ENCODE data around the gene CCT6A.
"Not testable (repeated sequence)": the region's sequence is repeated elsewhere in the genome, so short reads cannot be mapped to it uniquely, and the experiment has no call there.

Gene CCT6A

GRCh38 chr7:56051339-56052191 lies at the start of gene CCT6A, which contains the start of gene PSPH:
Gene CCT6A, plus strand, starts transcription at chr7:56051765. Its CDS starts 84 bp downstream, at chr7:56051849.
Gene PSPH, minus strand, starts transcription at chr7:56051444. Its CDS starts 30,232 bp downstream, at chr7:56021212.
- in situ Hi-C loops (cut with MboI; ENCODE audit: low sequenced_read_pairs), result no loop called here

- in situ Hi-C loops (cut with MboI; ENCODE audit: low sequenced_read_pairs), result loop anchor here (10.0 kb wide), 1 partner anchor 71 kb away; no protein-coding TSS in a partner anchor
Measured at GRCh38 chr7:56003749-56004148, 47.8 kb upstream of the CCT6A start.

- in situ Hi-C loops (cut with MboI; ENCODE audit: low sequenced_read_pairs), result loop anchor here (10.0 kb wide), 1 partner anchor 68 kb away; no protein-coding TSS in a partner anchor
Measured at GRCh38 chr7:56007167-56007652, 44.4 kb upstream of the CCT6A start.

GRCh38 chr7:56007891-56008290 lies 43.7 kb upstream of the CCT6A start:
- in situ Hi-C loops (cut with MboI; ENCODE audit: low sequenced_read_pairs), result loop anchor here (10.0 kb wide), 1 partner anchor 67 kb away; no protein-coding TSS in a partner anchor

GRCh38 chr7:56009695-56010094 lies 41.9 kb upstream of the CCT6A start:
- in situ Hi-C loops (cut with MboI; ENCODE audit: low sequenced_read_pairs), result loop anchor here (10.0 kb wide), 1 partner anchor 65 kb away; no protein-coding TSS in a partner anchor

GRCh38 chr7:56017015-56017414 lies 34.5 kb upstream of the CCT6A start:
- in situ Hi-C loops (cut with MboI; ENCODE audit: low sequenced_read_pairs), result not testable (repeated sequence)

- in situ Hi-C loops (cut with MboI; ENCODE audit: low sequenced_read_pairs), result no loop called here
Measured at GRCh38 chr7:56019501-56019900, 32.1 kb upstream of the CCT6A start.

GRCh38 chr7:56023500-56023899 lies 28.1 kb upstream of the CCT6A start:
- in situ Hi-C loops (cut with MboI; ENCODE audit: low sequenced_read_pairs), result no loop called here

- in situ Hi-C loops (cut with MboI; ENCODE audit: low sequenced_read_pairs), result no loop called here
Measured at GRCh38 chr7:56026538-56026937, 25.0 kb upstream of the CCT6A start.

GRCh38 chr7:56028942-56029630 lies 22.5 kb upstream of the CCT6A start:
- in situ Hi-C loops (cut with MboI; ENCODE audit: low sequenced_read_pairs), result no loop called here

- in situ Hi-C loops (cut with MboI; ENCODE audit: low sequenced_read_pairs), result no loop called here
Measured at GRCh38 chr7:56030340-56030739, 21.2 kb upstream of the CCT6A start.

- in situ Hi-C loops (cut with MboI; ENCODE audit: low sequenced_read_pairs), result not testable (repeated sequence)
Measured at GRCh38 chr7:56031556-56031955, 20.0 kb upstream of the CCT6A start.

GRCh38 chr7:56032578-56032977 lies 19.0 kb upstream of the CCT6A start:
- in situ Hi-C loops (cut with MboI; ENCODE audit: low sequenced_read_pairs), result not testable (repeated sequence)

GRCh38 chr7:56033671-56034432 lies 17.7 kb upstream of the CCT6A start:
- in situ Hi-C loops (cut with MboI; ENCODE audit: low sequenced_read_pairs), result no loop called here

- in situ Hi-C loops (cut with MboI; ENCODE audit: low sequenced_read_pairs), result no loop called here
Measured at GRCh38 chr7:56040730-56041129, 10.8 kb upstream of the CCT6A start.

- in situ Hi-C loops (cut with MboI; ENCODE audit: low sequenced_read_pairs), result not testable (repeated sequence)
Measured at GRCh38 chr7:56045758-56046157, 5.8 kb upstream of the CCT6A start.

- in situ Hi-C loops (cut with MboI; ENCODE audit: low sequenced_read_pairs), result no loop called here
Measured at GRCh38 chr7:56046721-56047445, 4.7 kb upstream of the CCT6A start.

GRCh38 chr7:56047446-56048116 lies 4.0 kb upstream of the CCT6A start:
- in situ Hi-C loops (cut with MboI; ENCODE audit: low sequenced_read_pairs), result not testable (repeated sequence)

GRCh38 chr7:56048245-56048644 lies 3.3 kb upstream of the CCT6A start:
- in situ Hi-C loops (cut with MboI; ENCODE audit: low sequenced_read_pairs), result no loop called here

- in situ Hi-C loops (cut with MboI; ENCODE audit: low sequenced_read_pairs), result not testable (repeated sequence)
Measured at GRCh38 chr7:56048763-56049162, 2.8 kb upstream of the CCT6A start.
